HuH-7 (cell line): ENCODE data around the gene CHDH.

Experiments used
- DNase-seq: peaks from one replicate; pipeline ENCODE4 v3.0.0; 2011; ENCODE audit warnings: low spot score

CHDH gene

GRCh38 chr3:53850895-53851294, 4.7 kb upstream of the CHDH start:
- DNase-seq, result no peak

- no peak for DNase-seq
Observed at GRCh38 chr3:53849916-53850315, 3.7 kb upstream of the CHDH start.

GRCh38 chr3:53846851-53847155, 584 bp upstream of the CHDH start:
- DNase-seq, result no peak

GRCh38 chr3:53845881-53846133, 412 bp downstream of the CHDH start:
- DNase-seq, result no peak

GRCh38 chr3:53845103-53845880, 927 bp downstream of the CHDH start:
- peak; percentile 14 for DNase-seq

GRCh38 chr3:53844262-53845102, 1.7 kb downstream of the CHDH start:
- DNase-seq, result no peak

GRCh38 chr3:53843195-53844177, 2.7 kb downstream of the CHDH start:
- DNase-seq, result no peak

- DNase-seq, result peak; percentile 66
Observed at GRCh38 chr3:53842436-53843194, 3.6 kb downstream of the CHDH start.

GRCh38 chr3:53841296-53841695, 4.9 kb downstream of the CHDH start:
- no peak for DNase-seq

- no peak for DNase-seq
Observed at GRCh38 chr3:53837331-53837730, 8.9 kb downstream of the CHDH start.

GRCh38 chr3:53836084-53836872, 9.9 kb downstream of the CHDH start:
- DNase-seq, result no peak

- DNase-seq, result no peak
Observed at GRCh38 chr3:53835257-53835656, 11.0 kb downstream of the CHDH start.

GRCh38 chr3:53834429-53835095, 11.7 kb downstream of the CHDH start:
- no peak for DNase-seq

GRCh38 chr3:53833700-53834099, 12.5 kb downstream of the CHDH start:
- DNase-seq, result no peak

GRCh38 chr3:53833053-53833645, 13.1 kb downstream of the CHDH start:
- DNase-seq, result no peak

- no peak for DNase-seq
Observed at GRCh38 chr3:53830944-53831343, 15.3 kb downstream of the CHDH start.

- no peak for DNase-seq
Observed at GRCh38 chr3:53829605-53830004, 16.6 kb downstream of the CHDH start.

GRCh38 chr3:53828581-53828980, 17.6 kb downstream of the CHDH start:
- DNase-seq, result no peak

GRCh38 chr3:53826048-53826447, 20.2 kb downstream of the CHDH start:
- no peak for DNase-seq

- no peak for DNase-seq
Observed at GRCh38 chr3:53824795-53825194, 21.4 kb downstream of the CHDH start.
